Erythroblast (primary cell): ENCODE data around the gene USP3.

ENCODE experiments used
- DNase-seq, 2 experiments: peaks; one replicate each; lab custom pipeline; 2025; lab: John Stamatoyannopoulos, UW
- GATA1 ChIP-seq: IDR thresholded peaks from 2 replicates; pipeline ENCODE4 v1.6.1; 2011; ENCODE audit warnings: low read depth, mild to moderate bottlenecking, control low read depth, low read length, moderate library complexity
- POLR2A ChIP-seq: IDR thresholded peaks from 2 replicates; pipeline ENCODE4 v1.6.1; 2011; ENCODE audit warnings: mild to moderate bottlenecking, low read length

The USP3 gene

DNA sequence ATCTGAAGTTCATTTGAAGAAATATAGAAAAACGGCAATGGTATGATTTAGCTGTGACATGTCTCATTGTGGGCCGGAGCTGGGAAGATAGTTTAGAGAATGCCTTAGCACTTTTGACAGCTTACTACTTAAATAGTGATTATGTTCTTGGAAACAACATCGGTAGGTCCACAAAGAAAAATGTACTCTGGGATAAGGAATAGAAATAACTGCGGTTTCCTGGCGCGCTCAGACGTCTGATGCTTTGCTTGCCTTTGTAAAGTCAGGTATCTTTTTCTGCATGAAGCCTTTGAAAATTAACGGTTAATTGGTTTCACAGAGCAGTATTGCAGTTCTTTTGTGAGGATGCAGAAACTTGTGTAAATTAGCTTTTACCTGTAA, 1.4 kb downstream of the USP3 start:
- TF ChIP-seq GATA1 (no peak), POLR2A (no peak)
- no peak for DNase-seq

DNA sequence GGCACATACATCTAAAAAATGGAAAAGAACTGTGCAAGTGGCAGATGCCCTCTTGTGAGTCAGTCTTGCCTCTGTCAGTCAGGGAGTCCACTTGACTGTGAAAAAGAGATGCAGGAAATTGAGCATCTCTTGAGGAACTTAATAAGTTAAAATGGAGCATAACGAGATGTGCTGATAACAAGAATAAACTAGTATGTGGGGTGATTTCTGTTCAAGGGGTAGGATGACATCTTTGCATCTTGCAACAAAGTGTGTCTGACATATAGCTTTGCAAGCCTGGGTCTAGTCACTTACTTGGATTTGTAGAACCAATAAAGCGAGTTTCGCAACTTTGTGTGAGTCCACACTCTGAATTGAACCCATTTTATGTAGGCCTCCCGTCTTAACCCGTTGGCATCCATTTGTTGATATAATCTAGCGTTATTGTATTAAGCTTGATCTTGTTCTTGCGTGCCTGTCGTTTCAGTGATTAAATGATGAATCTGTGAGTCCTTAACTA, 2.2 kb downstream of the USP3 start:
- DNase-seq, result peak; percentile 35 to 38
- TF ChIP-seq POLR2A (no peak), GATA1 (no peak)

DNA sequence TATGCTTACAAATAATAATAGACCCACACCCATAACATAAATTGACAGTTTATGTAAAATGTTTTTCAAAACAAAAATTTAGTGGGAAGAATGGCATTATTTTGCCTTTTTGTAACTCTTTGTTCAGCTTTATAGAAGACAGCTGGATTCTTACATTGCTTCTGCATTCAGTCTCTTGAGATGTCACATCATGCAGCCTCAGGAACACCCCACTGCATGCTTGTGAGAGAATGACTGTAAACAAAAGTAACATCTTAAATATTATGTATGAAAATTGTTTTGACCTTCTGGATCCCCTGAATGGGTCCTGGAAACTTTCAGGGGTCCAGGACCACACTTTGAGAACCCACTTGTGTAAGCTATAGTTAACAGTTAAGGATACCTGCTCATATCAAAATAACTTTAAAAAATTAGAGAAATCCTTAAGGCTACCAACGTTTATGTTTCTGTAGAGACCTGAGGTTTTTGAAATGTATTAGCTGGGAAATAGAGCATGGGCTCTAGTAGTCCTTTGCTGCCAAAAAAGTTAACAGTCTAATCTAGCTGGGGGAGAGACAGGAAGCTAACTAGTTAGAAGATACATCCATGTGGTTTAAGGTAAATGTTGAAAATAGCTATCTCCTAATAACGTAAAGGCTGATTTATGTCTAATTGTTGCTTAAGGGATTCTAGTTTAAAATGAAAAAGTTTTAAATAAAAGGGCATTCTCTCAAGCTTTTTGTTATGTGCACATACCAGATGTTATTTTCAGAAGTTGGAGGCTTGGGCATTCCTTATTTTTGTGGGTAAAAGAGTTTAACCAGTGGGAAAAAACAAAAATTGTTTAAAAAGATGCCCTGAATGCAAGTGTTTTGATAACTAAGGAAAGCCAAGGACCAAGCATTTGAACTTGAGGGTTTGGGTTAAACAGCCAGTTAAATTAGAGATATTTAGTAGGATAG, 3.8 kb downstream of the USP3 start:
- TF ChIP-seq GATA1 (no peak), POLR2A (no peak)
- no peak for DNase-seq

DNA sequence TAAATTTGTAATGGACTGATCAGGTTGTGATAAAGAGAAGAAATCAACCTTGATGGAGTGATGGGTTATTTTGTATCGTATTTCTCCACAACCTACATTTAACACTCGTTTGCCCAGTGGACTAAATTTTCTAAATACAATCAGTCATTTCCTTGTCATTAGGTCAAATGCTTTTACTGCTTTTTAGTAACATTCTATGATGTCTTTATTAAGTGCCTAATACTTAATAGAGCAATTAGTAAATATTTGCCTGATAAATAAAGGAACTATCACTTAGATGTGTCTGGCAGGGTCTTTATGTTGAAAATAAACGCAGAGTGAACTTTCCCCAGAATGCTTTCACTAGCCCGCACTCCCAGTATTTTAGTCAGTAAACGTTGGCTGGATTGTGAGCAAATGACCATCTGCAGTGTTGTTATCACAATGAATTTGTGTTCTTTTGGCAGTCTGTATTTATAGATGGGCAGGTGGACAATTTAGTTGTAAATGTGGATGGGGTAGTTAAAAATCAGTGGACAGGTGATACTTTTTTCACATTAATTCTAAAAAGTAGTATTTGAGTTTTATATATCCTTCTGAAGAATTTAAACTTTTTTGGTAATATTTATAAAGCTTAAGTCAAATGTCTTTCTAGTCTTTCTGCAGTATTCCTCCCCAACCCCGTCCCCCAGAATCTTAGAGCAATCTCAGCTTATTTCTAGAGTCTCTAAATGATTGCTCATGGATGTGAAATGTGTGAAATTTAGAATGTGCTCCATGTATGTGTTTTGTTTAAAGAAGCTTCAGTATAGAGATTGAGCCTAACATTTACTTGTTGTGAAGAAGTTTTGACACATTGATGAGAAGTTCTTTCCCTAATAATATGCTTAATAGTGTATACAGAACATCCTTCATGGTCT, 4.9 kb downstream of the USP3 start:
- TF ChIP-seq GATA1 (no peak), POLR2A (no peak)
- no peak for DNase-seq

DNA sequence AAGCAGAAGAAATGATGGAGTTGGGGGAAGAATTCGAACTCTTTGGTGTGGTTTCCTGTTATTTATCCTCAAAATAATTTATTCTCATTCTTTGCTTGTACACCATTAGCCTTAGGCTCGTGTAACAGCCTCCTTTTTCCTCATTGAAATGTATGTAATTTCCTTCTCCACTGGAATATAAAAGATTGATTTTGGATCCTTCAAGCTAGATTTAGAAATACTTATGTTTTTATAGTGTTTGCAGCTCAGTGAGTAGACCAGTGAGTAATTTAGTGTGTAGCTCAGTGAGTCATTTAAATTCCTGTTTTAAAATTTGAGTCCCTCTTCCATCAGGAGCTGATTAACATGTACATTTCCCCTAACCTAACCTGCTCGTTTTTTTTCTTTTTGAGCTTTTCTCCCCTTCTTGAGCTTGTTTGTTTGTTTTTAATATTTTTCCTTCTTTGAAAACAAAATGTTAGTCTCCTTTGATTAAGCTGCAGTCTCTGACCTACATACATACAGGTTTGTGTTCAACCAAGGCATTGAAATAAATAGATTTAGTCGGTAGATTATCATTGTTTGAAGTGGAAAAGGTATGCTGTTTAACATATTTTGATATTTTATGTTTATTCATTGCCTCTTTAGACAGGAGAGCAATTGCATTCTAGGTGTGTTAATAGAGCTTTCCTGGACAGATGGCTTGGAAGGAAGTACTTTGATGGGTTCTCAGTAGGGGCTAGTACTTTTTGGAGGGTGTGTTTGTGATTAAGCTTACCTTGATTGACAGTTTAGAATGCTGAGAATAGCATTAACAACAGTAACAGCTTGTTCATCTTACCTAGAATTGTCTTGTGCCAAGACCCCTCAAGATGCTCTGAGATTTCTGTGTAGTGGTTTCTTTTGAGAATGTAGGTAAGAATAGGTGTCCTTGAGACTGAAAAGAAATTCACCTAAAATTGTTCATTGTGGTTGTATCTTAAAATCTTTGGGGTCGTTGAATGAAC, 5.9 kb downstream of the USP3 start:
- TF ChIP-seq POLR2A, result no peak
- peak in 1 of 2 experiments; percentile 30 for DNase-seq

DNA sequence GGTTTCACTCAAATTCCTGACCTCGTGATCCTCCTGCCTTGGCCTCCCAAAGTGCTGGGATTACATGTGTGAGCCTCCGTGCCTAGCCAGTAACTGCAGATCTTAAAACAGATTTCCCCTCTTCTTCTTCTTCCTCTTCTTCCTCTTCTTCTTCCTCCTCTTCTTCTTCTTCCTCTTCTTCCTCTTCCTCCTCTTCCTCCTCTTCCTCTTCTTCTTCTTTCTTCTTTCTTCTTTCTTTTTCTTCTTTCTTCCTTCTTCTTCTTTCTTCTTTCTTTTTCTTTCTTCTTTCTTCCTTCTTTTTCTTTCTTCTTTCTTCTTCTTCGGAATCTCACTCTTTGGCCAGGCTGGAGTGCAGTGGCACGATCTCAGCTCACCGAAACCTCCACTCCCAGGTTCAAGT, 7.8 kb downstream of the USP3 start:
- DNase-seq, result no peak
- no peak for TF ChIP-seq GATA1
- no peak for TF ChIP-seq POLR2A

DNA sequence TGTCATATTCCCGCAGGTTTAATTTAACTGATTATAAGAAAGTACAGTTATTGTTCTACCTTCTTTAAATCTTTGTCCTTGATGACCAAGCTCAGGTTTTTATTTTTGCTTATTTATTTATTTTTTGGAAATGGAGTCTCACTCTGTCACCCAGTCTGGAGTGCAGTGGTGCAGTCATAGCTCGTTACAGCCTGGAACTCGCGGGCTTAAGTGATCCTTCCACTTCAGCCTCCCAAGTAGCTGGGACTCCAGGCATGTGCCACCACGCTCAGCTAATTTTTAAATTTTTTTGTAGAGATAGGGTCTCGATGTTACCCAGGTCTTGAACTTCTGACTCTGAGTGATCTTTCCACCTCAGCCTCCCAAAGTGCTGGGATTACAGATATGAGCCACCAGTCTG, 8.9 kb downstream of the USP3 start:
- DNase-seq, result no peak
- TF ChIP-seq POLR2A (no peak), GATA1 (no peak)

DNA sequence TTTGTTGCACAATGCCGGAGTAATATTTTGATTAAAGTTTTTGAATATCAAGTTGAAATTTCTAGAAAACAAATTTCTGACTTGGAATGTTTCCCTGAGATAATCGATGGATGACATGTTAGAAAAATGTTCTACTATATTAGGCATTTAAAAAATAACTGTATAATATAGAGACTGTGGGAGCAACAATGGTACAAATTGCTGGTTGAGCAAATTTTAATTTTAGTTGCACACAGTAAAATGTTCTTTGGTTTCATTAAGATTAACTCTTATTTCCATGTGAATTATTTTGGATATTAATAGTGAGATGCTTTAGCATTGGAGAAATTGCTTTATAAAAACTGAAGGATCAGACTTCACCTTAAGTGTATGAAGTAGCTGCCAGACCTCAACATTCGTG, 9.3 kb downstream of the USP3 start:
- DNase-seq, result no peak
- TF ChIP-seq GATA1 (no peak), POLR2A (no peak)

DNA sequence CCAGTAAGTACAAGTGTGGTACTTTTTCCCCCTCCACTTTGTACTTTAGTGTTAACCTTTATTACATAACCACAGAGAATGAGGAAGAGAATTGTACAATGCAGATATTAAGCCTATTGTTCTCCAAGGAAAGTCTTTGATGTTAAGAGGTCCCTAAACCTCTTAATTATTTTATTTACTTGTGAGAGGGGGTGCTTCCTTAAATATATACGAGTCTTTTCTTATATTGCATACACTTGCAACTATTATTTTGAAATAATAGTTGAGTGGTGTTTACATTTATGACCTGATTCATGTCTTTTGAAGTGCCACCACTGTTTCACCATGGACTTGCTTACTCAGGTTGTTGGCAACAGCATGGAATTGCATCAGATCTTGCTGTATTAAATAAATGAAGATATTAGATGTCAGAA, 10.1 kb downstream of the USP3 start:
- TF ChIP-seq GATA1 (no peak), POLR2A (no peak)
- DNase-seq, result peak in 1 of 2 experiments; percentile 71

DNA sequence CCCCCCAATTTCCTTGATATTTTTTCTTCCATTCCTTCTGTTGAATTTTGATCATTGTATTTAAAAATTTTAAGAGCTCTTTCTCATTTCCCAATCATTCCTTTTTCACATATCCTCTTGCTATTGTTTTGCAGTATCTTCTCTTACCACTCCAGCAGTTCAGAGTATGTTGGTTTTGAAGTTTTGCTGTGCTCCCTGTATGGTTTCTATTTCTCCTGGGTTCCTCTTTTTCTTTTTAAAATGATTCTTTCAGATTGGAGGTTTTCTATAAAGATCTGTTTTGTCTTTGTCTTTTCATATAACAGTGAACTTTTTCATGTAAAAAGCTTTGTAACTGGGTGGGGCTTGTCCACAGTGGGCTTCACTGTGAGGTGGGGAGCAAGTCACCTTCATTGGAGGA, 12.8 kb downstream of the USP3 start:
- DNase-seq, result no peak
- TF ChIP-seq GATA1 (no peak), POLR2A (no peak)

DNA sequence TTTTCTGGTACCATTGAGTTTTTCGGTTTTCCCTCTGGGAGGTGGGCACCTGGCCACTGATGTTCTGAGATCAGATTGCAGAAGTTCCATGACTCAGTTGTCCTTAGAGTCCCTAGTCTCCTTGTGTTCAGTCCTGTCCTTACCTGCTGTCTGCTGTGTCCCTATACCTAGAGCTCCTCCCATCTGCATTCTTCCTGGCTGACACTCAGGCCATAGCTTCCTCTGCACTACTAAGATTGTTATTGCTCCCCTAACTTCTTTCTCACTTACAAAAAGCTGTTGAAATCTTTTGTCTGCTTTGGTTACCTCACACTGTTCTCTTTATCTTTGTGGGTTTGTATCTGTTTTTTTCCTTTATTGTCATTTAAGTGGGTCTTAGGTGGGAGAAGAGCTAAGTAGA, 13.2 kb downstream of the USP3 start:
- no peak for DNase-seq
- no peak for TF ChIP-seq GATA1
- no peak for TF ChIP-seq POLR2A

DNA sequence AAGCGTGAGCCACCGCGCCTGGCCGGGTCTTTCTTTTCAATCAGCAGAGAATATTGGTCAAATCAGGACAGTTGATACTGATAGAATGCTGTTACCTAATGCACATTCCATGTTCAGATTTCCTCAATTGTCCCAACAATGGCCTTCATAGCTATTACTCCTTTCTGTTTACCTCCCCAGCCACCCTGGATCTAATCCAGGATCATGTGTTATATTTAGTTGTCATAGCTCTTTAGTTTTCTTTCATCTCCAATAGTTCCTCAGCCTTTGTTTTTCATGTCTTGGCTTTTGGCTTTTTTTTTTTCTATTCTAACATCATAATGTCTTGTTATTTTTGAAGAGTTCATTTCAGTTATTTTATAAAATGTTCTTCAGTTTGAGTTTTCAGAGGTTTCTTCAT, 14.6 kb downstream of the USP3 start:
- TF ChIP-seq GATA1, result no peak
- TF ChIP-seq POLR2A, result no peak
- DNase-seq, result no peak
